Measurements from ENCODE around the gene ITGA2.
A peak's percentile ranks its signal among the peaks of the same experiment; 100 is the strongest.
"Not testable (repeated sequence)": the region's sequence is repeated elsewhere in the genome, so short reads cannot be mapped to it uniquely, and the experiment has no call there.

The ITGA2 gene

GRCh38 chr5:52989025-52989780 is at the start of gene ITGA2:
ITGA2 (plus strand) TSS chr5:52989352; CDS start chr5:52989469, 117 bp downstream.
- peak; percentile 5 for DNase-seq (ENCODE audit: low read depth)

GRCh38 chr5:52943285-52943684 is 45.9 kb upstream of the ITGA2 start:
- DNase-seq (ENCODE audit: low read depth), result no peak

GRCh38 chr5:52943808-52944207 is 45.3 kb upstream of the ITGA2 start:
- DNase-seq (ENCODE audit: low read depth), result no peak

GRCh38 chr5:52945040-52945439 is 44.1 kb upstream of the ITGA2 start:
- DNase-seq (ENCODE audit: low read depth), result no peak

GRCh38 chr5:52947208-52947607 is 41.9 kb upstream of the ITGA2 start:
- DNase-seq (ENCODE audit: low read depth), result no peak

- DNase-seq (ENCODE audit: low read depth), result no peak
These were observed 41.3 kb upstream of the ITGA2 start for GRCh38 chr5:52947851-52948250.

GRCh38 chr5:52948418-52949076 is 40.6 kb upstream of the ITGA2 start:
- DNase-seq (ENCODE audit: low read depth), result peak; percentile 17

- no peak for DNase-seq (ENCODE audit: low read depth)
These were observed 38.5 kb upstream of the ITGA2 start for GRCh38 chr5:52950686-52951085.

- DNase-seq (ENCODE audit: low read depth), result no peak
These were observed 36.7 kb upstream of the ITGA2 start for GRCh38 chr5:52952483-52952882.

GRCh38 chr5:52956014-52956413 is 33.1 kb upstream of the ITGA2 start:
- no peak for DNase-seq (ENCODE audit: low read depth)

- no peak for DNase-seq (ENCODE audit: low read depth)
These were observed 32.0 kb upstream of the ITGA2 start for GRCh38 chr5:52956915-52957747.

GRCh38 chr5:52961274-52961681 is 27.9 kb upstream of the ITGA2 start:
- DNase-seq (ENCODE audit: low read depth), result no peak

GRCh38 chr5:52963636-52964035 is 25.5 kb upstream of the ITGA2 start:
- no peak for DNase-seq (ENCODE audit: low read depth)

- DNase-seq (ENCODE audit: low read depth), result no peak
These were observed 25.0 kb upstream of the ITGA2 start for GRCh38 chr5:52964138-52964537.

- DNase-seq (ENCODE audit: low read depth), result not testable (repeated sequence)
These were observed 13.0 kb upstream of the ITGA2 start for GRCh38 chr5:52976157-52976556.

GRCh38 chr5:52977264-52977897 is 11.8 kb upstream of the ITGA2 start:
- no peak for DNase-seq (ENCODE audit: low read depth)

- no peak for DNase-seq (ENCODE audit: low read depth)
These were observed 7.6 kb upstream of the ITGA2 start for GRCh38 chr5:52981507-52981906.

- DNase-seq (ENCODE audit: low read depth), result no peak
These were observed 5.2 kb upstream of the ITGA2 start for GRCh38 chr5:52983731-52984636.

GRCh38 chr5:52985306-52985705 is 3.8 kb upstream of the ITGA2 start:
- DNase-seq (ENCODE audit: low read depth), result no peak

- no peak for DNase-seq (ENCODE audit: low read depth)
These were observed 1.3 kb upstream of the ITGA2 start for GRCh38 chr5:52987711-52988331.
